ENCODE measurements around the gene GABBR1.

GABBR1 gene

DNA sequence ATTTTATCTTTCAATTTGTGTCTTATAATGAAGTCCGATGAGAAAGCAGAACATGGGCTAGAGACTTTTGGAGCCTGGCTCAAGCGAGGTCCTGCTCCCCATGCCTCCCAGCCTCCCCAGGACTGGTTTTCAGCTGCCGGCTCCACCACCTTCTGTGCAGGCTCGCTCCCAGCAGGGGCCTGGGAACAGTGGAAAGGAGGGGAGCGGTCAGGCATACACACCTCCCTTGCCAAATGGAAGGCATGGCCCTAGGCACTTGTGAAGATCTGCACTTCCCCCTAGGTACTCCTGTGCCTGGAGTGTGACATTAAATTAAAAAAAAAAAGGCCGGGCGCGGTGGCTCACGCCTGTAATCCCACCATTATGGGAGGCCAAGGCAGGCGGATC is 19.2 kb upstream of the GABBR1 start:
- DNase-seq = no peak

- DNase-seq = peak; percentile 38
Measured at GRCh38 chr6:29651413-29652197, 18.6 kb upstream of the GABBR1 start.

DNA sequence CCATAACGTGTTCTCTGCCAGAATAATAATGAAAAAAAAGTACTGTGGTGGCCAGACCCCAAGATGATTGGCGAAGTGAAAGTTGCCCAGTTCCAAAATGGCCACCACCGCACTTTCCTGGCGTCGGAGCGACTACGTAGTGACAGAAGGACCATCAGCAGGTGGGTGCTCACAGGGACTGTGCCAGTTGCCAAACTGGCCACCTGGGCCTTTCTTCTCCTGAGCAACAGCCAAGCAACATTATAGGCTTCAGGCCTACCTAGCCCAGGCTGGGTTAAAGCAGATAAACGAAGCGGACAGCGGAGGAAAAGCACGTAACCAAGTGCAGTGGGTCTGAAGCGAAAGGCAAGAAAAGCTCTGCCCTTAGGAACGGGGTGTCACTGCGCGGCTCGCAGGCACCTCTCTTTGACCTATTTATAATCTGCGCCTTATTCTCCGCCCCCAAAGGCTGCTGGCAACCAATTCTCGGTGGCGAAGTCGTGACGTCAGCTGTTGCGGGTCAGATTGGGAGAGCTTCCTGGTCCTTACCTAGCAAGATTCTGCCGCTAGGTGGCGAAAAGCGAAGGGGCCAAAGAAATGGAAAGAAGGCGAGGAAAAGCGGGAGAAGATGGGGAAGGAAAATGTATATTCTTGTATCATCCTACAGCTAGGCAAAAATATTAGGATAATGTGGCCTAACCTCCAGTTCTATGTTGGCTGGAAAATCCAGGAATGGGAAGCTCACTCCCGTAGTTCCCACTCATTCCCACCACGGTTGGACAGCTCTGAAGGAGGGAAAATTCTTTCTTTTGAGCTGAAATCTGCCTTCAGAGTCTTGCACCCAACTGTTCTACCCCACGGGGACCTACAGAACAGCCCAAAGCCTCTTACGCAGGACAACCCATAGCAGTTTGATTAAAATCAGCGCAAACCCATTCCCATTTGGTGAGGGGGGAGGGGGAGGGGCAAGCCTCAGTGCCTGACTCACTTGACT is 17.0 kb upstream of the GABBR1 start:
- peak; percentile 98 for DNase-seq

DNA sequence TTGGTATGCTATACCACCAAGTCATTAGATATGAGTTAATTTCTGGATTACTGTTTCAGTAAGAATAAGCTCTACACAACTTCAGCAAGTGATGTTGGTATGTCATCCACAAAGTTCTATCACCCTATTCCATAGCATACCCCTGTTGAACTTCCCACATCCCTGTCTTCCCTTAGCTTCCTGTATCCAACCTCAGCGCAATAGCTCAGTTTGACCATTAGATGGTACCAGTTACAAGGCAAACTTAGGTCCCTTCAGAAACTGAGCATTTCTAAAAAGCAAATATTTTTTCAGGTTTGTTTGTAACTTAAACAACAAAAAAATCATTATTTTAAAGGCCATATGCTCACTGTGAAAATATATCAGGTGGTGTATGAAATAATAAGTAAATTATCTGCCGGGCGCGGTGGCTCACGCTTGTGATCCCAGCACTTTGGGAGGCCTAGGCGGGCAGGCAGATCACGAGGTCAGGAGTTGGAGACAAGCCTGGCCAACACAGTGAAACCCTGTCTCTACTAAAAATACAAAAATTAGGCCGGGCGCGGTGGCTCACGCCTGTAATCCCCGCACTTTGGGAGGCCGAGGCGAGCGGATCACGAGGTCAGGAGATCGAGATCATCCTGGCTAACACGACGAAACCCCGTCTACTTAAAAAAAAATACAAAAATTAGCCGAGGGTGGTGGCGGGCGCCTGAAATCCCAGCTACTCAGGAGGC is 15.1 kb upstream of the GABBR1 start:
- peak; percentile 45 for DNase-seq

GRCh38 chr6:29641430-29642148 is 8.6 kb upstream of the GABBR1 start:
- no peak for DNase-seq

DNA sequence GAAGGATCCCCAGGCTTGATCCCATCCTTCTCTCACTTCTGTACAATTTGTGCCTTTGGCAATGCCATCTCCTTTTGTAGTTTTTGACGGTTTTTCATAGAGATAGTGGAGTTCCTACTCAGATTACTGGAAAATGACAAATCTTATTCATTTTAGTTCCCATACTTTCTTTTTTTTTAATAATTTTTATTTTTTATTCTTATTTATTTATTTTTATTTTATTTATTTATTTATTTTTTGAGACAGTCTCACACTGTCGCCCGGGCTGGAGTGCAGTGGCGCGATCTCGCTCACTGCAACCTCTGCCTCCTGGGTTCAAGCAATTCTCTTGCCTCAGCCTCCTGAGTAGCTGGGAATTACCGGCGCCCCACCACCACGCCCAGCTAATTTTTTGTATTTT is 4.3 kb upstream of the GABBR1 start:
- DNase-seq = no peak

- no peak for DNase-seq
Measured at GRCh38 chr6:29633534-29633905, 537 bp upstream of the GABBR1 start.

DNA sequence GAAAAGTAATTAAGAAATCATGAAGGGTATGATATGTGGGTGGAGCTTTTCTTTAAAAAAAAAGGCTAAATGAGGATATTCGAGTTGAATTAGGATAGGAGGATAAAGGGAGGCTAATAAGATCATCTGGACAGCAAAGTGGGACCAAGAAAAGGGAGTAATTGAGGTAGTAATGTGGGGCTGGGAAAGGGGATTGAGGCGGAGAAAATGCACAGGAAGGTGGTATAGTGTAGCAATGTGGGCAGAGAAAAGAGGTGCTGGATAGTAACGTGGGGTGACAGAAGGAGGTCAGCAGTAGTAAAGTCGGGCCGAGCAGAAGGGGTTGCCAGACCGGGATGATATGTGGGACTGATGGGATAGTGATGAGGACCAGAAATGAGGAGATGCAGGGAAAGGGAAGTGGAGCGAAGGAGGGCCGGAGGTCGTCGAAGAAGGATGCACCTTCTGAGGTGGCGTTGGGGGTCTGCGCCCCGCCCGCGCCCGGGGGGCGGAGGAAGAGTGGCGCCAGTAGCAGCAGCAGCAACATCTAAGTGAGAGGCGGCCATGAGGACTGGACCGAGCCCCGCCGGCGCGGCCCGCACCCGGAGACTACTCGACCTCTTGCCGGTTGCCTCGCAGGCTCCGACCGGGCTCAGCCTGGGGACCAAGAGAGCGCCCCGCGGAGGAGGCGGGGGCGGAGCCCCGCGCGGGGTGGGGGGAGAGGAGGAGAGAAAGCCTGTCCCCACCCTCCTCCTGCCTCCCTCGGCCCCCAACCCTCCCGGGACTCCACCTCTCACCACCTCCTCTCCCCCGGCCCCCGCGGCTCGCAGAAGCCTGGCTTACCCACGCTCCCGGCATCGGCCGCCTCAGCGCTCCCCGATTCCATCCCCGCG is 887 bp downstream of the GABBR1 start:
- peak; percentile 73 for DNase-seq

GRCh38 chr6:29631209-29631810 is 1.7 kb downstream of the GABBR1 start:
- DNase-seq = no peak

DNA sequence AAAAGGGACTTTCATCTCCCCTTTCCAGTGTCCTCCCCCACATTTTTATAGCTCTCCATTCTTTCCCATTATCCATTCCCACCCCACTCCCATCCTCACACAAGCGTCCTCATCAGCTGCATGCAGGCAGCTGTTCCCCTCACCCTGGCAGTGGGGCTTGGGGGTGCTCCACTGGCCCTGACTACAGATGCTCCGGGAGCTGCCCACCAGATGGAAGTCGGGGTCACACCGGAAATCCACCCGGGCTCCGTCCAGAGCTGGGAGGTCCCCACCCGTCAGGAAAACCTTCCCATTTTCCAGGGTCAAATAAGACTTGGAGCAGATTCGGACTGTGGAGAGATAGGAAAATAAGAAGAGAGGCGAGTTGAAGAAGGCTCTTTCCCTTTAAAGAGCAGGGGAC is 2.7 kb downstream of the GABBR1 start:
- no peak for DNase-seq

GRCh38 chr6:29629571-29629970 is 3.4 kb downstream of the GABBR1 start:
- peak; percentile 26 for DNase-seq

DNA sequence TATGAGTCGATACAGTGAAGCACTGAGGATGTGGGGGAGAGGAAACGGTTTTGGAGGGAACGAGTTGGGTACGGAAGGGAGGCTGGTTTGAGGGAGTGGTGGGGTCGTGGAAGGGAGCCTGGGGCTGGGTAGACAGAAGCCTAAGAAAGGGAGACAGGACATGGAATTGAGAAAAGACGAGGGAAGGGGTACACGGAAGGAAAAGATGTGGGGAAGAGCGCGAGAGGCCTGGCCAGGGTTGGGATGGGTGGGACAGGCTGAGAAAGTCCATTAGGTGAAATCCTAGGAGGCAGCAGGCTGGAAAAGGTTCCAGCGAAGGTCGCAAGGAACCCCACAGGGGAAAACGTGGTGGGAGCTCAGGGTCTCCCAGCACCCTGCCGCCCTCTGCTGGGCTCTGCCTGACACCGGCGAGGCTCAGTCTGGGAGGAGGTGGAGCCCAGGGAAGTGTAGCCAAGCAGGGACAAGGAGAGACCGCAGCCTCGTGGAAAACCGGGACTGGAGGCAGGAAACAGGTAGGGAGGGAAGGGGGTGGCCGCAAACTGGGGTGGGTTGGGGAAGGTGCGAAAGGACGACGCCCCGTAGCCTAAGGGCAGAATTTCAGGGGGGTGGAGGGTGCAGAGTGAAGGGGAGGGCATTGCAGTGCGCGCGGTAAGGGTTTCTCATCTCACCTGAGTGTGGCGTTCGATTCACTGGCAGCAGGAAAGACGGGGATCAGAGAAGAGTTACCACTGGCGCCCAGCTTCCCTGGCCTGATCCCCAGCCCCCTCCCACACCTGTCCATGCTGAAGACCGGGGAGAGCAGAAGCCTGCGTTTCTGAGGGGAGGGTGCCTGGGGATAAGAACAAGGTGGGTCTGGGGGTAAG is 4.3 kb downstream of the GABBR1 start:
- DNase-seq = peak; percentile 83

GRCh38 chr6:29627755-29628418 is 5.1 kb downstream of the GABBR1 start:
- peak; percentile 93 for DNase-seq

DNA sequence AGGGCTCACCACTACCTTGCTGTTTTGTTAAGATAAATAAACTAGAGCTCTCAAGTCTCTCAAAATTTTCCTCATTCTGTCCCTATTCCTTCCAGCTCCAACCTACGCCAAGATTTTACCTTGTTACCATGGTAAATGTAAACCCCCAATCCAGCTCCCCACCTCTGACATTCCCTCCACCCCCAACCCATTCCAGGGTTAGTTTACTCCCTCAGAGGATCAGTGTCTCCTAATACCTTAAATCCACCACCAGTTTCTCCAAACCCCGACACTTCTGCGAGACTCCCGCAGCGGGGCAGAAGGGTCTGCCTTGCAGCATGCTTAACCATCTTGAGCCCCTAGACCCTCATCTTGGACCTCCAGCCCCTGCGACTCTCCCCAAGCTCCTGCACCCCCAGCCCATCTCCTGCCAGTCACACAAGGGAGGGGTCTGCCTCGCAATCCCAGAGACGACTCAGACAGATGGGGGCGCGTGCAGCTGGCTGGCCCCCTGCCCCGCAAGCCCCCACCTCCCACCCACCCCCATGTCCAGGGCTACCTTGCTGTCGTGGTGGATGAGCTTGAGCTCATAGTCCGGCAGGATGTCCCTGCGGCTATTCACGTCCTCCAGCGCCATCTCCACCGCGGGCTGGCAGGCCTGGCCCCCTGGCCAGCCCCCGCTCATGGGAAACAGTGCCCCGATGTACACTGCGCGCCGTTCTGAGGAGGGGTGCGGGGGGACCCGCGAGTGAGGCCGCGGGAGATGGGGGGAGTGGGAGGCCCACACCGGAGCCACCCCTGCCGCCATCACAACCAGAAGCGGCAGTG is 5.8 kb downstream of the GABBR1 start:
- peak; percentile 25 for DNase-seq

DNA sequence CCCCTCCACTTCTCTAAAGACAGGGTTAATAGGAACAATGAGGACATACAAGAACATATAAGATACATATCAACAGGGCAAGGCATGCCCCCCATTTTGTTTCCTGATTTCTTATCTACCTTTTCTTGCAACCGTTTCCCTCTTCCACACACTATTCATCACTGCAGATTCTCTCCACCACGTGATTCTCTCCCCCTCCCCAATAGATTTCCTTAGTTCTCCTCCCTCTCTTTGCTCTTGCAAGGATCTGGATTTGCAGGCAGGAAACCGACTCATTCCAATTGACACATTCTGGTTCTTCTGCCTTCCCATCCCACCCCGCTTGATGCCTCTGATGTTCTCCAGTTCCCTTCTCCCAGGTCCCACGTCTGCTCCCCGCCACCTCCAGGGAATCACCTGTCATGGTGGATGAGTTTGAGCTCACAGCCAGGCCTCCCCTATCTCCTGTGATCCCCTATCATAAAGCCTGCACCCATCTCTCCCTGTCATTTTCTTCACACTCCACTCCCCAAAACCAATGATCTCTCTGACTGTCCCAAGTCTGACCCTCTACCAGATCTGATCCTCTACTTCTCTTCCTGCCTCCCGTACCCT is 7.5 kb downstream of the GABBR1 start:
- DNase-seq = no peak

DNA sequence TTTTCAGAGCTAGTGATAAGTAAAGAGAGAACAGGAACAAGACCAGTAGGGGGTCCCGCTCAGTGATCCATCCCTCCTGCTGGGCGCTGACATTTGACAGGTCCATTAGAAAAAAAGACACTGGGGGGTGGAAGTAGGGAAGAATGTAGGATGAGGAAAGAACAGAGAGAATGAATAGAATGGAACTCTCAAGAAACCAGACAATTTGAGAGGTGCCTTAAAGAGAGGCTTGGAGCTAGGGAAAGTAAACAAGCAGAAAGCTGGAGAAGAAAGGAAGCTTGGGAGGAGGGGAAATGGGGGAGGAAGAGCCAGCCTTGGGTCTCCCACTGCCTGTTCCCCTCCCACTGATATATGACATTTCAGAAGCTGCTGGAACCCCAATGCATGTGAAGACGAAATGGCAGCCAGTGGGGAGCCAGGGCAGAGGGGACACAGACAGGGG is 8.4 kb downstream of the GABBR1 start:
- DNase-seq = no peak

GRCh38 chr6:29620630-29621029 is 12.4 kb downstream of the GABBR1 start:
- no peak for DNase-seq

DNA sequence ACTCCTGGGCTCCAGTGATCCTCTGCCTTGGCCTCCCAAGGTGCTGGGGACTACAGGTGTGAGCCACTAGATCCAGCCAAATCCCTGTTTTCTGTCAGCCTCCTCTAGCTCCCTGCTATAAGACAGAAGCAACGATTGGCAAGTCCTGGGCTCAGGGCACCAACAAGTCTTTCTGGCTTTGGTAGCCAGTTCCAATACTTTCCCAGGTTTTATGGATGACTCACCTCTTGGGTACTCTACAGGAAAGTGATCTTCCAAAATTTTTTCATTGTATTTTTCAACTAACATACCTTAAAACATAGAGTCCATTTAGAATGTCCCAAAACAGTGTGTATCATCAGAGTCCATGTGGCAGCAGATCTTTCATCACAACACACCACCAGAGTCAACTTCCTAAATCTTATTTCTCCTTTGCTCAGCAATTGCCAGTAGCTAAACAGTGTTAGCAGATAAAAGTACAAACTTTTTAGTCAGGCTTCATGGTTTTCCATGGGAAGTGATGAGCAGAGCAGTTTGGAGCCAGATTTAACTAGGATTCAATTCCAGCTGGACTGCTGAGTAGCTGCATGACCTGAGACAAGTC is 13.3 kb downstream of the GABBR1 start:
- DNase-seq = no peak
